Fibroblast of lung (primary cell): ENCODE measurements around the gene PLB1.

Experiments used
- EZH2 ChIP-seq: IDR thresholded peaks from 2 replicates; pipeline ENCODE4 v1.5.1; 2012; ENCODE audit warnings: low read length, control low read depth, mild to moderate bottlenecking; ENCODE audit errors: missing control alignments
- TF ChIP-seq, protein P1 (sequence below), 2 donors: IDR thresholded peaks in 1 of 2; conservative IDR thresholded peaks in 1 of 2; 1 replicate in 1 of 2; 2 replicates in 1 of 2; pipeline ENCODE4 v1.5.1; 2011 to 2012; ENCODE audit warnings: low read length in 2 of 2, control low read depth in 1 of 2, inconsistent platforms in 1 of 2, low read depth in 1 of 2, mild to moderate bottlenecking in 1 of 2

- TF ChIP-seq, protein P1, sequence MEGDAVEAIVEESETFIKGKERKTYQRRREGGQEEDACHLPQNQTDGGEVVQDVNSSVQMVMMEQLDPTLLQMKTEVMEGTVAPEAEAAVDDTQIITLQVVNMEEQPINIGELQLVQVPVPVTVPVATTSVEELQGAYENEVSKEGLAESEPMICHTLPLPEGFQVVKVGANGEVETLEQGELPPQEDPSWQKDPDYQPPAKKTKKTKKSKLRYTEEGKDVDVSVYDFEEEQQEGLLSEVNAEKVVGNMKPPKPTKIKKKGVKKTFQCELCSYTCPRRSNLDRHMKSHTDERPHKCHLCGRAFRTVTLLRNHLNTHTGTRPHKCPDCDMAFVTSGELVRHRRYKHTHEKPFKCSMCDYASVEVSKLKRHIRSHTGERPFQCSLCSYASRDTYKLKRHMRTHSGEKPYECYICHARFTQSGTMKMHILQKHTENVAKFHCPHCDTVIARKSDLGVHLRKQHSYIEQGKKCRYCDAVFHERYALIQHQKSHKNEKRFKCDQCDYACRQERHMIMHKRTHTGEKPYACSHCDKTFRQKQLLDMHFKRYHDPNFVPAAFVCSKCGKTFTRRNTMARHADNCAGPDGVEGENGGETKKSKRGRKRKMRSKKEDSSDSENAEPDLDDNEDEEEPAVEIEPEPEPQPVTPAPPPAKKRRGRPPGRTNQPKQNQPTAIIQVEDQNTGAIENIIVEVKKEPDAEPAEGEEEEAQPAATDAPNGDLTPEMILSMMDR (conservative IDR thresholded peaks at IDR 0.05 in 1 of 2, IDR thresholded peaks at IDR 0.05 in 1 of 2; ENCODE audit: low read depth in 1 of 2, low read length in 2 of 2): no peak
- TF ChIP-seq EZH2: no peak
These were observed 19.4 kb downstream of the PLB1 start for GRCh38 chr2:28515176-28515751.
